Neuronal stem cell (in vitro differentiated cells): ENCODE measurements around the gene GLRA1.
"Not testable (repeated sequence)": the region's sequence is repeated elsewhere in the genome, so short reads cannot be mapped to it uniquely, and the experiment has no call there.

Source experiments
- DNase-seq: peaks from one replicate; pipeline ENCODE4 v3.0.0-alpha.2; 2013; ENCODE audit warnings: low spot score
- H2AFZ ChIP-seq: one replicate; pipeline ENCODE4 v1.6.1; 2013; ENCODE audit warnings: mild to moderate bottlenecking, low read length, inconsistent platforms
- H2AK5ac ChIP-seq: 2 replicates; pipeline ENCODE4 v1.6.1; 2013; ENCODE audit warnings: low read depth, mild to moderate bottlenecking, inconsistent platforms, low read length, moderate library complexity, mixed read lengths
- H2BK120ac ChIP-seq: 2 replicates; pipeline ENCODE4 v1.6.1; 2013; ENCODE audit warnings: low read depth, mild to moderate bottlenecking, inconsistent platforms, low read length, moderate library complexity, mixed read lengths
- H2BK12ac ChIP-seq: one replicate; pipeline ENCODE4 v1.6.1; 2013; ENCODE audit warnings: low read length, inconsistent platforms
- H2BK15ac ChIP-seq: 2 replicates; pipeline ENCODE4 v1.6.1; 2013; ENCODE audit warnings: mild to moderate bottlenecking, low read length, inconsistent platforms, mixed read lengths
- H2BK5ac ChIP-seq: one replicate; pipeline ENCODE4 v1.6.1; 2013; ENCODE audit warnings: inconsistent platforms, mild to moderate bottlenecking, low read length, moderate library complexity
- H3K14ac ChIP-seq: one replicate; pipeline ENCODE4 v1.6.1; 2013; ENCODE audit warnings: low read length, inconsistent platforms
- H3K18ac ChIP-seq: 2 replicates; pipeline ENCODE4 v1.6.1; 2013; ENCODE audit warnings: low read length, inconsistent platforms
- H3K23ac ChIP-seq: 2 replicates; pipeline ENCODE4 v1.6.1; 2013; ENCODE audit warnings: low read depth, mild to moderate bottlenecking, mixed read lengths, low read length, inconsistent platforms; ENCODE audit not compliant: poor library complexity
- H3K27ac ChIP-seq: replicated peaks from 3 replicates; pipeline ENCODE4 v1.5.1; 2013; ENCODE audit warnings: low read length, inconsistent platforms
- H3K27me3 ChIP-seq, 3 experiments: 2 replicates each; pipeline ENCODE4 v1.6.1; 2013; ENCODE audit warnings: low read length in 3 of 3, mild to moderate bottlenecking in 2 of 3, inconsistent platforms in 1 of 3, low read depth in 1 of 3, mixed read lengths in 1 of 3, moderate library complexity in 1 of 3; ENCODE audit not compliant: control insufficient read depth in 3 of 3, insufficient read depth in 3 of 3
- H3K36me3 ChIP-seq, 2 donors: replicated peaks in 1 of 2; 2 replicates each; pipeline ENCODE4 v1.6.1; 2013; ENCODE audit warnings: low read length in 2 of 2; ENCODE audit not compliant: control insufficient read depth in 2 of 2, insufficient read depth in 2 of 2
- H3K4ac ChIP-seq: 2 replicates; pipeline ENCODE4 v1.6.1; 2013; ENCODE audit warnings: inconsistent platforms, mild to moderate bottlenecking, low read length, moderate library complexity
- H3K4me1 ChIP-seq, 2 donors: 1 replicate in 1 of 2; 2 replicates in 1 of 2; pipeline ENCODE4 v1.6.1; 2013; ENCODE audit warnings: low read length in 2 of 2, low read depth in 1 of 2; ENCODE audit not compliant: control insufficient read depth in 2 of 2, insufficient read depth in 1 of 2
- H3K4me2 ChIP-seq: one replicate; pipeline ENCODE4 v1.6.1; 2013; ENCODE audit warnings: mild to moderate bottlenecking, low read length, inconsistent platforms; ENCODE audit not compliant: insufficient read depth, poor library complexity, severe bottlenecking
- H3K4me3 ChIP-seq, 2 donors: 2 replicates each; pipeline ENCODE4 v1.5.1; 2013; ENCODE audit warnings: low read length in 2 of 2, mild to moderate bottlenecking in 2 of 2, inconsistent platforms in 1 of 2, moderate library complexity in 1 of 2
- H3K79me1 ChIP-seq: one replicate; pipeline ENCODE4 v1.6.1; 2013; ENCODE audit warnings: low read depth, mild to moderate bottlenecking, inconsistent platforms, low read length, moderate library complexity
- H3K9ac ChIP-seq: one replicate; pipeline ENCODE4 v1.6.1; 2013; ENCODE audit warnings: mild to moderate bottlenecking, low read depth, low read length, inconsistent platforms; ENCODE audit not compliant: poor library complexity
- H3K9me3 ChIP-seq, 2 donors: replicated peaks in 1 of 2; 2 replicates each; pipeline versions ENCODE3 to v1.6.1; 2013; ENCODE audit warnings: low read length in 2 of 2, mild to moderate bottlenecking in 2 of 2, inconsistent platforms in 1 of 2, low read depth in 1 of 2, mixed read lengths in 1 of 2, moderate library complexity in 1 of 2; ENCODE audit not compliant: control insufficient read depth in 2 of 2, insufficient read depth in 1 of 2
- H4K8ac ChIP-seq: one replicate; pipeline ENCODE4 v1.6.1; 2013; ENCODE audit warnings: low read depth, mild to moderate bottlenecking, inconsistent platforms, low read length, moderate library complexity
- H4K91ac ChIP-seq: one replicate; pipeline ENCODE4 v1.6.1; 2013; ENCODE audit warnings: low read length, low read depth, mild to moderate bottlenecking, inconsistent platforms; ENCODE audit not compliant: poor library complexity
- WGBS, 2 donors: extraction: QIAGEN DNeasy Blood & Tissue Kit; methylation state at CpG; one replicate each; pipeline ENCODE4 v1.1.7; 2013; ENCODE audit warnings: missing lambda C conversion rate in 2 of 2, mixed read lengths in 1 of 2; ENCODE audit not compliant: insufficient read length in 2 of 2, insufficient replicate concordance in 1 of 2; ENCODE audit errors: extremely low coverage in 2 of 2; 5-methylcytosine and 5-hydroxymethylcytosine counted together

Gene GLRA1

GRCh38 chr5:151862811-151863472 lies 61.7 kb downstream of the GLRA1 start:
- DNase-seq = no peak
- H2BK120ac ChIP-seq = no peak overlapping the region
- no peaks in the 10 kb centered on the region for H3K4me1 ChIP-seq
- no peak overlapping the region for H2AK5ac ChIP-seq
- no peak overlapping the region for H3K9ac ChIP-seq
- no peak overlapping the region for H3K18ac ChIP-seq
- no peak overlapping the region for H4K91ac ChIP-seq
- no peak overlapping the region for H3K4me3 ChIP-seq
- no peak overlapping the region for H2BK5ac ChIP-seq
- no CpG with 5 or more reads among the region's 2 CpGs for WGBS, 2 donors
- no peak overlapping the region for H3K14ac ChIP-seq
- no peak overlapping the region for H2BK15ac ChIP-seq
- H3K27me3 ChIP-seq = no peaks in the 10 kb centered on the region
- no peak overlapping the region for H3K4ac ChIP-seq
- H3K9me3 ChIP-seq = no peaks in the 10 kb centered on the region
- H3K79me1 ChIP-seq = no peaks in the 10 kb centered on the region
- no peak overlapping the region for H3K4me2 ChIP-seq
- no peak overlapping the region for H2AFZ ChIP-seq
- no peaks in the 10 kb centered on the region for H3K36me3 ChIP-seq
- no peak overlapping the region for H3K23ac ChIP-seq
- H4K8ac ChIP-seq = no peak overlapping the region
- no peak overlapping the region for H2BK12ac ChIP-seq
- no peak overlapping the region for H3K27ac ChIP-seq

DNA sequence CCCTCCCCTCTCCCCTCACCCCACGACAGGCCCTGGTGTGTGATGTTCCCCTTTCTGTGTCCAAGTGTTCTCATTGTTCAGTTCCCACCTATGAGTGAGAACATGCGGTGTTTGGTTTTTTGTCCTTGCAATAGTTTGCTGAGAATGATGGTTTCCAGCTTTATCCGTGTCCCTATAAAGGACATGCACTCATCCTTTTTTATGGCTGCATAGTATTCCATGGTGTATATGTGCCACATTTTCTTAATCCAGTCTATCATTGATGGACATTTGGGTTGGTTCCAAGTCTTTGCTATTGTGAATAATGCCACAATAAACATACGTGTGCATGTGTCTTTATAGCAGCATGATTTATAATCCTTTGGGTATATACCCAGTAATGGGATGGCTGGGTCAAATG lies 63.8 kb downstream of the GLRA1 start:
- not testable (repeated sequence) for H3K27me3 ChIP-seq, H3K36me3 ChIP-seq, H4K8ac ChIP-seq, H3K4me2 ChIP-seq, H2BK5ac ChIP-seq, DNase-seq, H3K23ac ChIP-seq, H3K4ac ChIP-seq, H2BK120ac ChIP-seq, H3K14ac ChIP-seq, H3K4me3 ChIP-seq, H2AFZ ChIP-seq, H3K9me3 ChIP-seq, H3K27ac ChIP-seq, H3K79me1 ChIP-seq, H2BK15ac ChIP-seq, H2BK12ac ChIP-seq, H3K9ac ChIP-seq, H3K18ac ChIP-seq, H2AK5ac ChIP-seq, H3K4me1 ChIP-seq, H4K91ac ChIP-seq
- no CpG with 5 or more reads among the region's 4 CpGs for WGBS, 2 donors

DNA sequence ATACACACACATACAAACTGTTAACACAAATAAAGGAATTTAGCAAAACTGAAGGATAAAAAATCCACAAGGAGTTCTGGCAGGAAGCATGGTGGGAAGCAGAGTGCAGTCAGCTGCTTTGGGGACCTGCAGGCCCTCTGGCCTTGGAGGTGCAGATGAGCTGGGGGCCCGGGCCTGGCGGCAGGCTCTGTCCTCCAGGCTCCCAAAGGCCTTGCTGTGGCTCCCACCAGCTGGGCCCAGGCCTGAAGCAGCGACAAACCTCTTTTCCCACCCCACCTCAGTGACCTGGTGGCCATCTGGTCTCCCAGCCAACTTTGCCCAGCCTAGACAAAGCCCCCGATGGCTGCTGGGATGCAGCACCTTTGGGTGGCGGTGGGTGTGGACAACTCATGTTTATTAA lies 67.8 kb downstream of the GLRA1 start:
- Histone ChIP-seq H4K91ac (no peak overlapping the region), H3K23ac (no peak overlapping the region), H2BK5ac (no peak overlapping the region), H3K36me3 (no peaks in the 10 kb centered on the region), H3K9me3 (no peaks in the 10 kb centered on the region), H3K18ac (peak overlapping the region; percentile 31), H4K8ac (no peak overlapping the region), H2BK15ac (no peak overlapping the region), H3K27ac (no peak overlapping the region), H3K4me3 (no peak overlapping the region), H2AK5ac (no peak overlapping the region), H3K9ac (no peak overlapping the region), H3K27me3 (no peaks in the 10 kb centered on the region), H3K4ac (no peak overlapping the region), H3K4me1 (no peaks in the 10 kb centered on the region), H2AFZ (no peak overlapping the region), H2BK120ac (no peak overlapping the region), H3K14ac (no peak overlapping the region), H2BK12ac (no peak overlapping the region), H3K4me2 (no peak overlapping the region), H3K79me1 (no peaks in the 10 kb centered on the region)
- no peak for DNase-seq
- no CpG with 5 or more reads among the region's 5 CpGs for WGBS, 2 donors

DNA sequence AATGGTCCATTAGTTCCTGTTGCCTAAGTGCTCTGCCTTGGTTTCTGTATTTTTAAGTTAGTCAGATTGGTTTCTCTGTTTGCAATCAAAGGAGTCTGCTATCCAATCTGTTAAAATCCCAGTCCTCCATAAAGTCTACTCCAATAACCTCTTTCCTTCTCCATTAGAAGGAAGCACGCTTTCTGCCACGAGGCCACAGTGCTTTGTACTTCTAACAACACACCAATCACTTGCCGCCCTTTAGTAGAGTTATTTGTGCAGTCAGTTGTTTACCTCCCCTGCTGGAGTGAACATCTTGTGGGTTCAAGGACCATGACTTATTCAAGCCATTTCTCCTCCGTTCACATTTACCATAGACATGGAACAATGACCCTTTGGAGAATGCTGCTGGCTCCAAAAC lies 69.0 kb downstream of the GLRA1 start:
- Histone ChIP-seq H3K9me3 (no peaks in the 10 kb centered on the region), H3K18ac (no peak overlapping the region), H4K8ac (no peak overlapping the region), H3K79me1 (no peaks in the 10 kb centered on the region), H3K23ac (no peak overlapping the region), H2BK15ac (no peak overlapping the region), H3K4ac (no peak overlapping the region), H3K4me2 (no peak overlapping the region), H2AK5ac (no peak overlapping the region), H4K91ac (no peak overlapping the region), H3K27ac (no peak overlapping the region), H3K9ac (no peak overlapping the region), H2BK120ac (no peak overlapping the region), H3K14ac (no peak overlapping the region), H3K4me3 (no peak overlapping the region), H3K27me3 (no peaks in the 10 kb centered on the region), H2AFZ (no peak overlapping the region), H2BK12ac (no peak overlapping the region), H3K36me3 (no peaks in the 10 kb centered on the region), H3K4me1 (no peaks in the 10 kb centered on the region), H2BK5ac (no peak overlapping the region)
- no peak for DNase-seq
- WGBS, 2 donors = no CpG with 5 or more reads among the region's 4 CpGs
